ENCODE measurements around the gene EDIL3. TPM values are rescaled to one million over a fixed set of nuclear protein-coding genes. Genes with fewer than 3 reads are reported as not detected.

Gene EDIL3
- total and polyA plus RNA-seq, 10 of the 15 experiments (the other 5 are each of a cell fraction or from before 2014, with no cell fraction given): 0.01 to 0.62 (median 0.20) TPM

GRCh38 chr5:84364043-84364442, 20.6 kb downstream of the EDIL3 start:
- Histone ChIP-seq H3K4me2 (ENCODE audit: control insufficient read depth, insufficient read depth) (no peak overlapping the region), H3K9ac (ENCODE audit: control insufficient read depth, insufficient read depth, low read length) (no peak overlapping the region), H3K4me3 (no peak overlapping the region), H4K20me1 (ENCODE audit: control insufficient read depth, insufficient read depth) (no peaks in the 10 kb centered on the region), H3K36me3 (ENCODE audit: control insufficient read depth in 2 of 2, insufficient read depth in 2 of 2, low read length in 1 of 2) (no peaks in the 10 kb centered on the region), H2AFZ (ENCODE audit: control insufficient read depth, low read depth, low read length) (no peak overlapping the region), H3K4me1 (ENCODE audit: control insufficient read depth, insufficient read depth, low read length) (no peaks in the 10 kb centered on the region), H3K79me2 (ENCODE audit: control insufficient read depth, insufficient read depth, low read length) (no peaks in the 10 kb centered on the region), H3K27me3 (replicated peaks in 1 of 2; ENCODE audit: control insufficient read depth in 2 of 2, insufficient read depth in 2 of 2, low read length in 1 of 2) (no peaks in the 10 kb centered on the region), H3K27ac (ENCODE audit: control insufficient read depth, insufficient read depth) (no peak overlapping the region), H3K9me3 (replicated peaks; ENCODE audit: control insufficient read depth, insufficient read depth, low read length) (no peaks in the 10 kb centered on the region)
- ChIA-PET SMC1A (ENCODE audit: uncharacterized antibody, unreplicated experiment) (no interaction called here), RAD21 (ENCODE audit: unreplicated experiment) (no interaction called here), CTCF (no interaction called here), POLR2A (no interaction called here)
- ATAC-seq (no peak), FAIRE-seq (no peak), DNase-seq (ENCODE audit: low read depth, low spot score) (no peak)
- BruUV-seq (replicated peaks): no TSS peak
- in situ Hi-C loops (cut with MboI): no loop called here
- intact Hi-C loops (cut with micrococcal nuclease; ENCODE audit: unreplicated experiment): no loop called here
- WGBS (ENCODE audit: insufficient coverage, insufficient replicate concordance, low lambda C conversion rate, missing lambda C conversion rate): 4% methylated on average over 2 of the region's 2 CpGs
- no peak for TF ChIP-seq HDAC2 (IDR thresholded peaks at IDR 0.05)
- TF ChIP-seq CBFB (IDR thresholded peaks at IDR 0.05; ENCODE audit: low read depth): no peak
- TF ChIP-seq BCLAF1 (IDR thresholded peaks at IDR 0.05): no peak
- no peak for TF ChIP-seq HSF1 (IDR thresholded peaks at IDR 0.05; ENCODE audit: low read depth, low read length)
- no peak for TF ChIP-seq ZBTB33 (IDR thresholded peaks at IDR 0.05)
- no peak for TF ChIP-seq ZNF217 (IDR thresholded peaks at IDR 0.05)
- TF ChIP-seq MEF2B (IDR thresholded peaks at IDR 0.05; ENCODE audit: partially characterized antibody, poor library complexity, severe bottlenecking): no peak
- TF ChIP-seq ATF3 (IDR thresholded peaks at IDR 0.05; ENCODE audit: borderline replicate concordance, extremely low read depth, low read depth, low read length): no peak
- TF ChIP-seq PAX8 (IDR thresholded peaks at IDR 0.05): no peak
- TF ChIP-seq ZSCAN29 (IDR thresholded peaks at IDR 0.05): no peak
- no peak for TF ChIP-seq SMARCA5 (IDR thresholded peaks at IDR 0.05)
